Neural cell (in vitro differentiated cells): Measurements from ENCODE around the gene CIAO1.

Experiments used
- CTCF ChIP-seq: fragments of 450-650 bp; IDR thresholded peaks from 2 replicates; pipeline ENCODE4 v1.5.1; 2014; ENCODE audit warnings: antibody characterized with exemption, mild to moderate bottlenecking, moderate library complexity; ENCODE audit not compliant: poor library complexity, severe bottlenecking
- EP300 ChIP-seq: fragments of 450-650 bp; conservative IDR thresholded peaks from 2 replicates; pipeline ENCODE4 v1.6.1; 2014; ENCODE audit warnings: antibody characterized with exemption, mild to moderate bottlenecking, moderate library complexity; ENCODE audit not compliant: poor library complexity, severe bottlenecking
- EZH2 ChIP-seq: fragments of 200-600, 300-800 bp; shearing (Covaris generic), sonication (generic); IDR thresholded peaks from 2 replicates; pipeline ENCODE4 v1.6.1; 2014; ENCODE audit warnings: antibody characterized with exemption, low read length, borderline replicate concordance, mild to moderate bottlenecking; ENCODE audit not compliant: insufficient read depth, poor library complexity, severe bottlenecking
- POLR2AphosphoS5 ChIP-seq: IDR thresholded peaks from 2 replicates; pipeline ENCODE4 v1.6.1; 2012
- RAD21 ChIP-seq: fragments of 450-650 bp; conservative IDR thresholded peaks from 2 replicates; pipeline ENCODE4 v1.6.1; 2014; ENCODE audit warnings: antibody characterized with exemption, mild to moderate bottlenecking, moderate library complexity
- SMC3 ChIP-seq: fragments of 450-650 bp; conservative IDR thresholded peaks from 2 replicates; pipeline ENCODE4 v1.6.1; 2014; ENCODE audit warnings: antibody characterized with exemption, mild to moderate bottlenecking, moderate library complexity; ENCODE audit not compliant: poor library complexity
- TF ChIP-seq, protein P1 (sequence below): IDR thresholded peaks from 2 replicates; pipeline ENCODE4 v1.6.1; 2012; ENCODE audit warnings: borderline replicate concordance

- TF ChIP-seq EZH2 = no peak
- no peak for TF ChIP-seq EP300
- TF ChIP-seq SMC3 = no peak
- no peak for TF ChIP-seq CTCF
- TF ChIP-seq POLR2AphosphoS5 = no peak
- TF ChIP-seq RAD21 = no peak
- TF ChIP-seq, protein P1, sequence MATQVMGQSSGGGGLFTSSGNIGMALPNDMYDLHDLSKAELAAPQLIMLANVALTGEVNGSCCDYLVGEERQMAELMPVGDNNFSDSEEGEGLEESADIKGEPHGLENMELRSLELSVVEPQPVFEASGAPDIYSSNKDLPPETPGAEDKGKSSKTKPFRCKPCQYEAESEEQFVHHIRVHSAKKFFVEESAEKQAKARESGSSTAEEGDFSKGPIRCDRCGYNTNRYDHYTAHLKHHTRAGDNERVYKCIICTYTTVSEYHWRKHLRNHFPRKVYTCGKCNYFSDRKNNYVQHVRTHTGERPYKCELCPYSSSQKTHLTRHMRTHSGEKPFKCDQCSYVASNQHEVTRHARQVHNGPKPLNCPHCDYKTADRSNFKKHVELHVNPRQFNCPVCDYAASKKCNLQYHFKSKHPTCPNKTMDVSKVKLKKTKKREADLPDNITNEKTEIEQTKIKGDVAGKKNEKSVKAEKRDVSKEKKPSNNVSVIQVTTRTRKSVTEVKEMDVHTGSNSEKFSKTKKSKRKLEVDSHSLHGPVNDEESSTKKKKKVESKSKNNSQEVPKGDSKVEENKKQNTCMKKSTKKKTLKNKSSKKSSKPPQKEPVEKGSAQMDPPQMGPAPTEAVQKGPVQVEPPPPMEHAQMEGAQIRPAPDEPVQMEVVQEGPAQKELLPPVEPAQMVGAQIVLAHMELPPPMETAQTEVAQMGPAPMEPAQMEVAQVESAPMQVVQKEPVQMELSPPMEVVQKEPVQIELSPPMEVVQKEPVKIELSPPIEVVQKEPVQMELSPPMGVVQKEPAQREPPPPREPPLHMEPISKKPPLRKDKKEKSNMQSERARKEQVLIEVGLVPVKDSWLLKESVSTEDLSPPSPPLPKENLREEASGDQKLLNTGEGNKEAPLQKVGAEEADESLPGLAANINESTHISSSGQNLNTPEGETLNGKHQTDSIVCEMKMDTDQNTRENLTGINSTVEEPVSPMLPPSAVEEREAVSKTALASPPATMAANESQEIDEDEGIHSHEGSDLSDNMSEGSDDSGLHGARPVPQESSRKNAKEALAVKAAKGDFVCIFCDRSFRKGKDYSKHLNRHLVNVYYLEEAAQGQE = no peak
Measured at GRCh38 chr2:96249654-96250053, 16.4 kb upstream of the CIAO1 start.
